Adrenal gland (tissue), 19 donors: ENCODE data around the gene MED17. TPM values are rescaled to one million over a fixed set of nuclear protein-coding genes. Genes with fewer than 3 reads are reported as not detected.

Experiments used
- DNase-seq, 7 donors: peaks; one replicate each; pipeline ENCODE4 v3.0.0-alpha.2; 2019 to 2020
- H3K27ac ChIP-seq, 5 donors: fragments of 200-600 bp; sonication (generic) in 4 of 5; 1 replicate in 3 of 5; 2 replicates in 2 of 5; pipeline versions ENCODE4 v1.5.1 to v1.8.0; 2016 to 2020; ENCODE audit warnings: mild to moderate bottlenecking in 1 of 5
- H3K27me3 ChIP-seq: fragments of 200-600 bp; 2 replicates; pipeline ENCODE4 v1.8.0; 2021
- H3K36me3 ChIP-seq, 2 donors: fragments of 200-600 bp; replicated peaks in 1 of 2; 1 replicate in 1 of 2; 2 replicates in 1 of 2; pipeline versions ENCODE4 v1.5.1 to v1.8.0; 2018 to 2022
- H3K4me1 ChIP-seq, 2 donors: fragments of 200-600 bp; replicated peaks in 1 of 2; 1 replicate in 1 of 2; 2 replicates in 1 of 2; pipeline versions ENCODE4 v1.5.1 to v1.8.0; 2018 to 2021
- H3K4me3 ChIP-seq, 4 donors: fragments of 200-600 bp; sonication (generic) in 3 of 4; one replicate each; pipeline ENCODE4 v1.5.1; 2016 to 2018
- H3K9me3 ChIP-seq, 3 donors: fragments of 200-600 bp; sonication (generic) in 1 of 3; replicated peaks in 1 of 3; 1 replicate in 2 of 3; 2 replicates in 1 of 3; pipeline versions ENCODE4 v1.5.1 to v1.8.0; 2016 to 2021
- POLR2A ChIP-seq, 2 donors: fragments of 450-650 bp; IDR thresholded peaks; one replicate each; pipeline ENCODE4 v1.6.1; 2017; ENCODE audit warnings: antibody characterized with exemption in 2 of 2, mild to moderate bottlenecking in 2 of 2, moderate library complexity in 1 of 2
- WGBS, 4 donors: extraction: QIAGEN DNeasy Blood & Tissue Kit in 2 of 4; methylation state at CpG; one replicate each; pipeline versions ENCODE4 v1.1.5 to v1.1.7; 2013 to 2017; 5-methylcytosine and 5-hydroxymethylcytosine counted together
- intact Hi-C, 2 donors: fragments of 100-400 bp; cut with DNase I; formaldehyde crosslinking; loops; one replicate each; pipeline versions ENCODE4 v1.14.1 to v1.15.0; 2022 to 2023
- long read RNA-seq, 10 donors: library from polyadenylated mRNA in 3 of 10; unstranded in 2 of 10; stranded (forward) in 1 of 10; transcript quantifications; one replicate each; pipeline ENCODE4 v2.0.0 and lab custom pipeline, GENCODE V29; 2021 to 2026
- polyA plus RNA-seq, 3 donors: library from polyadenylated mRNA; stranded (reverse); fragments of 200-250 nt in 2 of 3; fragments of 350-450 nt in 1 of 3; fragmentation: Illumina TruSeq in 1 of 3; extraction: RNeasy Lipid Tissue Mini Kit (QIAGEN cat#74804) in 1 of 3; gene quantifications; one replicate each; pipeline ENCODE4 v1.2.3, GENCODE V29; 2013 to 2014
- total RNA-seq, 9 donors: library from RNA; depleted of rRNA in 4 of 9; stranded (reverse); fragments of >200 nt in 4 of 9; fragments of 120-200 nt in 1 of 9; fragmentation: NEBNext Ultra II Directional in 1 of 9; extraction: Animal tissue kit (Norgen Biotek cat#: 25700) in 1 of 9; gene quantifications; one replicate each; pipeline versions ENCODE4 v1.1.0 to v1.2.4, GENCODE V29; 2013 to 2023
- TF ChIP-seq, protein P1 (sequence below), 6 experiments: fragments of 450-650 bp in 4 of 6; fragments of 200-600 bp in 2 of 6; sonication (generic) in 1 of 6; IDR thresholded peaks; 1 replicate in 5 of 6; 2 replicates in 1 of 6; pipeline versions ENCODE4 v1.5.1 to v1.8.0; 2016 to 2021; ENCODE audit warnings: antibody characterized with exemption in 6 of 6, mild to moderate bottlenecking in 2 of 6, moderate library complexity in 1 of 6
- donor health status: healthy with polysubstance abuse.
- donor health status: Bipolar disorder and iron deficiency.
- donor health status: DM: yes; HTN: yes; CAD: no.
- donor health status: DM: no; HTN: no; CAD: no.
- donor health status: DM: no; HTN: no; CAD: no.
- donor health status: DM: yes; HTN: yes; CAD: no.

MED17 gene
- total RNA-seq: 10 to 100 TPM; 16.9 to 32.0 (median 23.7) TPM
- polyA plus RNA-seq: 10 to 100 TPM in 2 of 3 donors, 1 to 10 TPM in 1; 8.4 to 16.9 (median 10.4) TPM
- long read RNA-seq, donor 1, full-length matches to known transcripts: 4 of 4 reads
- long read RNA-seq, donor 1, partial matches to known transcripts: 0 of 4 reads
- long read RNA-seq, donor 1, other reads (novel, unspliced or antisense): 0 of 4 reads
- long read RNA-seq, donor 2: 0 reads
- long read RNA-seq, donor 3, full-length matches to known transcripts: 4 of 4 reads
- long read RNA-seq, donor 3, partial matches to known transcripts: 0 of 4 reads
- long read RNA-seq, donor 3, other reads (novel, unspliced or antisense): 0 of 4 reads
- long read RNA-seq, donor 4, full-length matches to known transcripts: 6 of 7 reads
- long read RNA-seq, donor 4, partial matches to known transcripts: 0 of 7 reads
- long read RNA-seq, donor 4, other reads (novel, unspliced or antisense): 1 of 7 reads
- long read RNA-seq, donor 5, full-length matches to known transcripts: 38 of 38 reads
- long read RNA-seq, donor 5, partial matches to known transcripts: 0 of 38 reads
- long read RNA-seq, donor 5, other reads (novel, unspliced or antisense): 0 of 38 reads
- long read RNA-seq, donor 6, full-length matches to known transcripts: 11 of 13 reads
- long read RNA-seq, donor 6, partial matches to known transcripts: 1 of 13 reads
- long read RNA-seq, donor 6, other reads (novel, unspliced or antisense): 1 of 13 reads
- long read RNA-seq, donor 7, full-length matches to known transcripts: 1 of 1 reads
- long read RNA-seq, donor 7, partial matches to known transcripts: 0 of 1 reads
- long read RNA-seq, donor 7, other reads (novel, unspliced or antisense): 0 of 1 reads
- long read RNA-seq, donor 8, full-length matches to known transcripts: 16 of 16 reads
- long read RNA-seq, donor 8, partial matches to known transcripts: 0 of 16 reads
- long read RNA-seq, donor 8, other reads (novel, unspliced or antisense): 0 of 16 reads
- long read RNA-seq, donor 9, full-length matches to known transcripts: 2 of 2 reads
- long read RNA-seq, donor 9, partial matches to known transcripts: 0 of 2 reads
- long read RNA-seq, donor 9, other reads (novel, unspliced or antisense): 0 of 2 reads
- long read RNA-seq, donor 10, full-length matches to known transcripts: 1 of 1 reads
- long read RNA-seq, donor 10, partial matches to known transcripts: 0 of 1 reads
- long read RNA-seq, donor 10, other reads (novel, unspliced or antisense): 0 of 1 reads

DNA sequence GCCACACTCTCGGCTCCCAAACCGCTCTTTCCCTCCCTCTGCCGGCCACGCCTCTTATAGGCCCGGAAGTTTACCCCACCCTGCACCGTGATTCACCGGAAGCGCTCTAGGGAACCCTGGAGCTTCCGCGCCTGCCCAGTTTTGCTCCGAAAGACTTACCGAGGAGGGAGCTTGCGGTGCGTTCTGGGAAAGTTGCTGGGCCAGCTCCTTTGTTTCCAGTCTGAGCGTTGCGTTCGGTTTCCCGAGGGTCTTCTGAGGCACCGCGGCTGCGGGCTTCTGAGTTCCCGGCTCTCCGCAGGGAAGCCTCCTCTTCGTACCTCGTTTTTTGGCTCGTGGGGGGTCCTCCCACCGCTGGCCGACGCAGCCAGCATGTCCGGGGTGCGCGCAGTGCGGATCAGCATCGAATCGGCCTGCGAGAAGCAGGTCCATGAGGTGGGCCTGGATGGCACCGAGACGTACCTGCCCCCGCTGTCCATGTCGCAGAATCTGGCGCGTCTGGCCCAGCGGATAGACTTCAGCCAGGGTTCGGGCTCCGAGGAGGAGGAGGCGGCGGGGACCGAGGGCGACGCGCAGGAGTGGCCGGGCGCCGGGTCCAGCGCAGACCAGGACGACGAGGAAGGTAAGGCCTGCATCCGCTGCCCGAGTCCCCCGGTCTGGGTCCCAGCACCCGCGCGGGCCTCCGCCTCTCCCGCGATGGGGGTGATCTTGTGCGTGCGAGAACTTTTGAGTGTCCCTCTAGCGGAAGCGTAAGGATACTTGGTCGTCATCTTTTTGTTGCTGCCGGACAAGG is at the start of gene MED17:
Gene MED17 (plus strand): TSS at position 138 of the 790 bp plus-strand sequence. CDS start 232 bp downstream, at position 370.
- Histone ChIP-seq H3K4me1 (peaks cover 20 to 35% of the 10 kb centered on the region in 2 donors), H3K27me3 (no peaks in the 10 kb centered on the region), H3K27ac (peak within 1 kb of the TSS; percentile 89 to 98 (median 94)), H3K36me3 (peaks cover 0 to 11% of the 10 kb centered on the region in 2 donors), H3K4me3 (peak within 1 kb of the TSS; percentile 83 to 91 (median 86)), H3K9me3 (no peaks in the 10 kb centered on the region)
- intact Hi-C loops: loop anchor here in 1 of 2 donors (5.0 kb wide), 1 partner anchor 42 kb away; the partner anchor contains the start of genes C11orf54 and TAF1D
- peak; percentile 91 to 96 (median 94) for DNase-seq
- WGBS, 4 donors: 0 to 1% (median 0%) methylated on average over 7 to 72 of the region's 72 CpGs
- TF ChIP-seq POLR2A (IDR thresholded peaks at IDR 0.05): peak; percentile 57 to 88
- TF ChIP-seq, protein P1, sequence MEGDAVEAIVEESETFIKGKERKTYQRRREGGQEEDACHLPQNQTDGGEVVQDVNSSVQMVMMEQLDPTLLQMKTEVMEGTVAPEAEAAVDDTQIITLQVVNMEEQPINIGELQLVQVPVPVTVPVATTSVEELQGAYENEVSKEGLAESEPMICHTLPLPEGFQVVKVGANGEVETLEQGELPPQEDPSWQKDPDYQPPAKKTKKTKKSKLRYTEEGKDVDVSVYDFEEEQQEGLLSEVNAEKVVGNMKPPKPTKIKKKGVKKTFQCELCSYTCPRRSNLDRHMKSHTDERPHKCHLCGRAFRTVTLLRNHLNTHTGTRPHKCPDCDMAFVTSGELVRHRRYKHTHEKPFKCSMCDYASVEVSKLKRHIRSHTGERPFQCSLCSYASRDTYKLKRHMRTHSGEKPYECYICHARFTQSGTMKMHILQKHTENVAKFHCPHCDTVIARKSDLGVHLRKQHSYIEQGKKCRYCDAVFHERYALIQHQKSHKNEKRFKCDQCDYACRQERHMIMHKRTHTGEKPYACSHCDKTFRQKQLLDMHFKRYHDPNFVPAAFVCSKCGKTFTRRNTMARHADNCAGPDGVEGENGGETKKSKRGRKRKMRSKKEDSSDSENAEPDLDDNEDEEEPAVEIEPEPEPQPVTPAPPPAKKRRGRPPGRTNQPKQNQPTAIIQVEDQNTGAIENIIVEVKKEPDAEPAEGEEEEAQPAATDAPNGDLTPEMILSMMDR (IDR thresholded peaks at IDR 0.05): peak; percentile 29 to 55 (median 48)

- WGBS, 4 donors: 83 to 96% (median 89%) methylated on average over 1 of the region's 1 CpG
- intact Hi-C loops: loop anchor here in 1 of 2 donors (10.0 kb wide), 1 partner anchor 50 kb away; no protein-coding TSS in a partner anchor
Observed at GRCh38 chr11:93734427-93735222, 49.5 kb upstream of the MED17 start.

DNA sequence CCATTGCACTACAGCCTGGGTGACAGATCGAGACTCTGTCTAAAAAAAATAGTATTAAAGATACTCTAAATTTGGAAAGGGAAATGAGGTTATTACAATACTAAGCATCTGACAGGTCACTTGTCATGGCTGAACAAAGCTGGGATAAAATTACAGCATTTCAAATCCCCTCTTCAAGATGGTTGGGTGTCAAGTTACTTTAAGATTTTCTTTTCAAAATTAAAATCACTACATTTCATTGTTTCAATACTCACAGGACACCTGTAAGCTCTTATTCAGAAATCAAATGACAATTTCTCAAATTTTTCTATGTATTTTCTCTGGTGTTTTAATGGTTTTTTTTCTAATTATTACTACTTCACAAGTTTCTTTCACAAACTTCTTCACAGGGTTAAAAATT is 48.5 kb upstream of the MED17 start:
- no peak for DNase-seq
- Histone ChIP-seq H3K4me3 (no peak overlapping the region), H3K4me1 (peaks cover 9 to 49% of the 10 kb centered on the region in 2 donors), H3K27me3 (no peaks in the 10 kb centered on the region), H3K27ac (no peak overlapping the region), H3K36me3 (peaks cover 0 to 81% of the 10 kb centered on the region in 2 donors), H3K9me3 (no peaks in the 10 kb centered on the region)
- WGBS, 4 donors: 84 to 94% (median 89%) methylated on average over 1 of the region's 1 CpG
- no peak for TF ChIP-seq POLR2A (IDR thresholded peaks at IDR 0.05)
- TF ChIP-seq, protein P1 (IDR thresholded peaks at IDR 0.05): no peak
- intact Hi-C loops: loop anchor here in 1 of 2 donors (10.0 kb wide), 1 partner anchor 51 kb away; no protein-coding TSS in a partner anchor

More at GRCh38 chr11:93734427-93735222, 49.5 kb upstream of the MED17 start:
- Histone ChIP-seq H3K9me3 (no peaks in the 10 kb centered on the region), H3K4me1 (peaks cover 5 to 40% of the 10 kb centered on the region in 2 donors), H3K36me3 (peaks cover 0 to 91% of the 10 kb centered on the region in 2 donors), H3K4me3 (no peak overlapping the region), H3K27me3 (no peaks in the 10 kb centered on the region), H3K27ac (no peak overlapping the region)
- DNase-seq: no peak
- no peak for TF ChIP-seq POLR2A (IDR thresholded peaks at IDR 0.05)
- TF ChIP-seq, protein P1 (IDR thresholded peaks at IDR 0.05): no peak
